Liver (tissue), 9 donors: ENCODE results near the gene DNAL4. TPM values are rescaled to one million over a fixed set of nuclear protein-coding genes. Genes with fewer than 3 reads are reported as not detected.

ENCODE experiments used
- DNase-seq: peaks from one replicate; pipeline ENCODE4 v3.0.0-alpha.2; 2017; ENCODE audit warnings: low spot score
- H3K27ac ChIP-seq, 2 donors: one replicate each; pipeline ENCODE4 v1.7.0; 2013; ENCODE audit warnings: inconsistent platforms in 2 of 2, low read length in 2 of 2, control low read depth in 1 of 2, low read depth in 1 of 2, mild to moderate bottlenecking in 1 of 2
- H3K27me3 ChIP-seq, 4 donors: one replicate each; pipeline versions ENCODE4 v1.6.1 to v1.7.0; 2013; ENCODE audit warnings: low read length in 3 of 4, inconsistent platforms in 1 of 4, mild to moderate bottlenecking in 1 of 4, moderate library complexity in 1 of 4; ENCODE audit not compliant: control insufficient read depth in 4 of 4, insufficient read depth in 4 of 4
- H3K36me3 ChIP-seq, 4 donors: one replicate each; pipeline versions ENCODE4 v1.6.1 to v1.7.0; 2013; ENCODE audit warnings: low read length in 3 of 4, mild to moderate bottlenecking in 3 of 4, low read depth in 1 of 4, moderate library complexity in 1 of 4; ENCODE audit not compliant: control insufficient read depth in 4 of 4, insufficient read depth in 3 of 4
- H3K4me1 ChIP-seq, 4 donors: one replicate each; pipeline versions ENCODE4 v1.6.1 to v1.7.0; 2013; ENCODE audit warnings: low read length in 3 of 4, mild to moderate bottlenecking in 3 of 4, moderate library complexity in 1 of 4; ENCODE audit not compliant: control insufficient read depth in 4 of 4, insufficient read depth in 4 of 4
- H3K4me3 ChIP-seq, 3 donors: one replicate each; pipeline versions ENCODE4 v1.6.1 to v1.7.0; 2013; ENCODE audit warnings: low read length in 3 of 3, control low read depth in 1 of 3, low read depth in 1 of 3, mild to moderate bottlenecking in 1 of 3
- H3K9ac ChIP-seq, 2 donors: one replicate each; pipeline ENCODE4 v1.7.0; 2013; ENCODE audit warnings: low read length in 2 of 2, mild to moderate bottlenecking in 2 of 2, moderate library complexity in 2 of 2, control low read depth in 1 of 2, low read depth in 1 of 2
- H3K9me3 ChIP-seq, 4 donors: one replicate each; pipeline versions ENCODE4 v1.6.1 to v1.7.0; 2013; ENCODE audit warnings: low read length in 3 of 4; ENCODE audit not compliant: control insufficient read depth in 4 of 4
- ATF3 ChIP-seq: IDR thresholded peaks from 2 replicates; pipeline ENCODE4 v1.6.1; 2016; ENCODE audit warnings: antibody characterized with exemption
- CTCF ChIP-seq: fragments of 150-350 bp; IDR thresholded peaks from 2 replicates; pipeline ENCODE4 v1.5.1; 2017; ENCODE audit warnings: improper control_type of control experiment, low read depth, low read length; ENCODE audit not compliant: missing input control
- EGR1 ChIP-seq, 2 donors: IDR thresholded peaks; 2 replicates each; pipeline ENCODE4 v1.6.1; 2016 to 2018; ENCODE audit warnings: antibody characterized with exemption in 2 of 2, low read depth in 2 of 2
- FOXA1 ChIP-seq: IDR thresholded peaks from 2 replicates; pipeline ENCODE4 v1.6.1; 2016; ENCODE audit warnings: antibody characterized with exemption
- FOXA2 ChIP-seq: IDR thresholded peaks from 2 replicates; pipeline ENCODE4 v1.6.1; 2016; ENCODE audit warnings: antibody characterized with exemption
- GABPA ChIP-seq, 2 donors: IDR thresholded peaks in 1 of 2; conservative IDR thresholded peaks in 1 of 2; 2 replicates each; pipeline ENCODE4 v1.6.1; 2016; ENCODE audit warnings: antibody characterized with exemption in 2 of 2, mild to moderate bottlenecking in 1 of 2, moderate library complexity in 1 of 2
- HNF4A ChIP-seq, 2 donors: conservative IDR thresholded peaks; 2 replicates each; pipeline ENCODE4 v1.6.1; 2016; ENCODE audit warnings: antibody characterized with exemption in 2 of 2, mild to moderate bottlenecking in 2 of 2
- HNF4G ChIP-seq: IDR thresholded peaks from 2 replicates; pipeline ENCODE4 v1.6.1; 2016; ENCODE audit warnings: antibody characterized with exemption
- JUND ChIP-seq, 2 donors: IDR thresholded peaks; 2 replicates each; pipeline ENCODE4 v1.6.1; 2016; ENCODE audit warnings: antibody characterized with exemption in 2 of 2
- MAX ChIP-seq: IDR thresholded peaks from 2 replicates; pipeline ENCODE4 v1.6.1; 2016; ENCODE audit warnings: antibody characterized with exemption
- NR2F2 ChIP-seq: IDR thresholded peaks from 2 replicates; pipeline ENCODE4 v1.6.1; 2016; ENCODE audit warnings: antibody characterized with exemption
- RAD21 ChIP-seq, 2 donors: IDR thresholded peaks; 2 replicates each; pipeline ENCODE4 v1.6.1; 2016; ENCODE audit warnings: antibody characterized with exemption in 2 of 2, mild to moderate bottlenecking in 2 of 2
- REST ChIP-seq: IDR thresholded peaks from 2 replicates; pipeline ENCODE4 v1.6.1; 2016; ENCODE audit warnings: antibody characterized with exemption, mild to moderate bottlenecking
- RXRA ChIP-seq, 2 donors: IDR thresholded peaks; 2 replicates each; pipeline ENCODE4 v1.6.1; 2017 to 2018; ENCODE audit warnings: antibody characterized with exemption in 2 of 2, mild to moderate bottlenecking in 1 of 2
- SP1 ChIP-seq: IDR thresholded peaks from 2 replicates; pipeline ENCODE4 v1.6.1; 2018; ENCODE audit warnings: antibody characterized with exemption, mild to moderate bottlenecking
- TAF1 ChIP-seq: conservative IDR thresholded peaks from 2 replicates; pipeline ENCODE4 v1.6.1; 2016; ENCODE audit warnings: antibody characterized with exemption, mild to moderate bottlenecking
- YY1 ChIP-seq: IDR thresholded peaks from 2 replicates; pipeline ENCODE4 v1.6.1; 2016; ENCODE audit warnings: antibody characterized with exemption, mild to moderate bottlenecking
- ZBTB33 ChIP-seq: IDR thresholded peaks from 2 replicates; pipeline ENCODE4 v1.6.1; 2016; ENCODE audit warnings: antibody characterized with exemption
- WGBS: extraction: QIAGEN DNeasy Blood & Tissue Kit; methylation state at CpG from one replicate; pipeline ENCODE4 v1.1.7; 2013; 5-methylcytosine and 5-hydroxymethylcytosine counted together
- polyA plus RNA-seq, 2 donors: library from polyadenylated mRNA; stranded (reverse) in 1 of 2; unstranded in 1 of 2; fragments of 200-250 nt in 1 of 2; fragments of >200 nt in 1 of 2; fragmentation: Nextera tagmentation in 1 of 2; extraction: Ambion mirVana in 1 of 2; gene quantifications; one replicate each; pipeline versions ENCODE4 v1.2.1 to v1.2.3, GENCODE V29; 2013 to 2015
- total RNA-seq, 2 donors: library from RNA; depleted of rRNA; stranded (reverse); fragments of >200 nt; gene quantifications; one replicate each; pipeline ENCODE4 v1.2.3, GENCODE V29; 2014
- donor health status: healthy.
- donor health status: healthy.
- donor health status: healthy.
- donor health status: healthy.
- donor health status: healthy.

The DNAL4 gene
- total and polyA plus RNA-seq, 4 donors = 4.0 to 5.6 (median 4.9) TPM

- peaks cover 11 to 12% (median 11%) of the 10 kb centered on the region in 4 donors for H3K36me3 ChIP-seq
- WGBS = under 1% methylated on average over 68 of the region's 68 CpGs
- peak within 1 kb of the TSS; percentile 99 for H3K27ac ChIP-seq
- no peak for TF ChIP-seq REST
- TF ChIP-seq MAX = no peak
- no peak for TF ChIP-seq ATF3
- no peak for TF ChIP-seq CTCF
- TF ChIP-seq GABPA (IDR thresholded peaks at IDR 0.05 in 1 of 2, conservative IDR thresholded peaks at IDR 0.05 in 1 of 2) = no peak
- no peak for TF ChIP-seq ZBTB33
- TF ChIP-seq TAF1 = no peak
- peak in 1 of 2 donors; percentile 64 for TF ChIP-seq EGR1 (IDR thresholded peaks at IDR 0.05; ENCODE audit: low read depth in 2 of 2)
- no peak for TF ChIP-seq NR2F2
- TF ChIP-seq FOXA1 = no peak
- TF ChIP-seq YY1 = peak; percentile 86
- no peak for TF ChIP-seq JUND (IDR thresholded peaks at IDR 0.05)
- peak in 1 of 2 donors; percentile 31 for TF ChIP-seq RXRA (IDR thresholded peaks at IDR 0.05)
- TF ChIP-seq RAD21 (IDR thresholded peaks at IDR 0.05) = no peak
- no peak for TF ChIP-seq FOXA2
- TF ChIP-seq HNF4G = no peak
- peak in 1 of 2 donors; percentile 23 for TF ChIP-seq HNF4A (conservative IDR thresholded peaks at IDR 0.05)
- peak; percentile 39 for TF ChIP-seq SP1
- no peaks in the 10 kb centered on the region for H3K9me3 ChIP-seq
- H3K4me1 ChIP-seq = peaks cover 7 to 47% (median 16%) of the 10 kb centered on the region in 4 donors
- peak within 1 kb of the TSS; percentile 93 to 96 for H3K9ac ChIP-seq
- peak within 1 kb of the TSS; percentile 80 to 93 (median 93) for H3K4me3 ChIP-seq
- peak; percentile 95 for DNase-seq
- H3K27me3 ChIP-seq = no peaks in the 10 kb centered on the region
These were observed 37.9 kb downstream of the DNAL4 start, which contains the start of gene SUN2 for GRCh38 chr22:38755911-38756532. Gene SUN2, minus strand, starts transcription at chr22:38755998. Its CDS starts 3,370 bp downstream, at chr22:38752628.
